Embryonic facial prominence (tissue), 1 donor: Measurements from ENCODE around the gene COL18A1.

Experiments
- DNase-seq: peaks from one replicate; pipeline ENCODE4 v3.0.0-alpha.2; 2016; ENCODE audit errors: extremely low spot score

COL18A1 gene

DNA sequence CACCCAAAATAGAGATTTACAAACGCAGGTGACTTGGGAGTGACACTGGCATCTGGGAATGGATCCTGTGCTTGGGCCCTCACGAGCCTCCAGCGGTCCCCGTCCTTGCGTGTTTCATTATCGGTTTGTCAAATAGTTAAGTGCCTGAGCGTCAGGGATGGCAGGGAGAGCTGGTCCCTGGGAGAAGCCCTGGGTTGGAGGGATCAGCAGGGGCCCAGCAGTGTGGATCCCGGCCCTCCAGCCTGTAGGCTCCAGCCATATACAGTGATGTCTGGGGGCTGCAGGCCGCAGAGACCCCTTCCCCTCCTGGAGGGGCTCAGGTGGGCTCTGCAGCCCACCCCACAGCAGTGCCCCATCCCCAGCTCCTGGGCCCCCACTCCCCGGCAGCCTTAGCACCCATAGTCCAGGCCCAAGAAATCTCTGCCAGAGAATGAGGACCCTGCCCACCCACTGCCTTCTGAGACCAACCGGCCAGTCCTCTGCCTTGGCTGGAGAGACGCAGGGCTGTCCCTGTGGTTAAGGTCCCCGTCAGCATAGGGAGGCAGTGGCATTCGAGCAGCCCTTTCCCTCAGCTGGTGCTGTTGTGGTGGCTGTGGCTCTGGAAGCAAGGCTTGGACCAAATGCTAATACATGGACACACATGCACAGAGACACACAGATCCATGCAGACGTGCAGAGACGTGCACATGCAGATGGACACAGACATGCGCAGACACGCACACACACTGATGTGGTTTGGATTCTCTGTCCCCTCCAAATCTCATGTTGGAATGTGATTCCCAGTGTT lies 139.7 kb downstream of the COL18A1 start:
- DNase-seq, result no peak

GRCh38 chr21:45545236-45545570 lies 140.2 kb downstream of the COL18A1 start:
- no peak for DNase-seq

DNA sequence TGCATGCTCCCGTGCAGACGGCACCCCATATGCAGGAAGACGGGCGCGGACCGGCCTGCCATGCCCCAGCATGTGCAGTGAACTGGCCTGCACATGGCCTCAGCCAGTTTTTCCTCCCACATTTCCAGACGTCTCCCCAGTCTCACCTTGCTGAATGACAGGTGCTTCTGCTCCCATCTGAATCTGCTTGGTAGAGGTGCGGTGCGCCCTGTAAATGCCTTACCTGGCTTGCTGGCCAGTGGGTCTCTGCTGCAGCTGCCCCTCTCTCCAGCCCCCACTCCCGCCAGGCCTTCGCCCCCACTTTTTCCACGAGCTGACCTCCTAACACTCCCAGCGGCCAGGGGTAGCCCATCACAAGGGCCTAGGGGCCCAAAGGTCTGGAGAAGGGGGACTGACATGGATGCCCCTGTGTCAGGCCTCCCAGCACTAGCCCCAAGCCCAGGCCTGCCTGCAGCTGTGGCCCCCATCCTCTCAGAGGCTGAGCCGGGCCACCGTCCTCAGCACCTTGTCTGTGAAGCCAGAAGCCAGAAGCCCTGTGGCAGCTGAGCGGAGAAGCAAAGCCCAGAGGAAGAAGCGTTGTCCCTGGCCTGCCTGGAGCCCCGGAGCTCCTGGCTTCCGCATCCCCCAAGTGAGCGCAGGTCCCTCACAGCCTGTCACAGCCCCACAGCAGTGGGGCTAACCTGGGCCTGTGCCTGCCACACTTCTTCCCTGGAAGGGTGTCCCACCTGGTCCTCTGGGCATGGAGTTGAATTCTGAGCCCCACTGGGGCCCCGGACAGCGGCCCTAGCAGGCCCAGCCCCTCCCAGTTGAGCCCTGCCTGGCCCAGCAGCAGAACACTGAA lies 140.9 kb downstream of the COL18A1 start:
- DNase-seq, result no peak

- DNase-seq, result no peak
Measured at GRCh38 chr21:45546636-45547544, 141.9 kb downstream of the COL18A1 start.

DNA sequence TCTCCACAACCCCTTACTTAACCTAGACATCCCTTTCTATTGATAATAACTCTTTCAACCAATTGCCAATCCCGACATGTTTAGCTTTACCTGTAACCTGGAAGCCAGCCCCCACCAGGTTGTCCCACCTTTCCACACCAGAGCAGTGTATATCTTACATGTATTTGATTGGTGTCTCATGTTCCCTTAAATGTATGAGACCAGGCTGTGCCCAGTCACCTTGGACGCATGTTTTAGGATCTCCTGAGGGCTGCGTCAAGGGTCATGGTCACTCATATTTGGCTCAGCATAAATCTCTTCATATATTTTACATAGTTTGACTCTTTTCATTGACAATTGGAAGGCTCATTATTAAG lies 142.6 kb downstream of the COL18A1 start:
- DNase-seq, result no peak

- DNase-seq, result no peak
Measured at GRCh38 chr21:45548711-45549491, 143.9 kb downstream of the COL18A1 start.

DNA sequence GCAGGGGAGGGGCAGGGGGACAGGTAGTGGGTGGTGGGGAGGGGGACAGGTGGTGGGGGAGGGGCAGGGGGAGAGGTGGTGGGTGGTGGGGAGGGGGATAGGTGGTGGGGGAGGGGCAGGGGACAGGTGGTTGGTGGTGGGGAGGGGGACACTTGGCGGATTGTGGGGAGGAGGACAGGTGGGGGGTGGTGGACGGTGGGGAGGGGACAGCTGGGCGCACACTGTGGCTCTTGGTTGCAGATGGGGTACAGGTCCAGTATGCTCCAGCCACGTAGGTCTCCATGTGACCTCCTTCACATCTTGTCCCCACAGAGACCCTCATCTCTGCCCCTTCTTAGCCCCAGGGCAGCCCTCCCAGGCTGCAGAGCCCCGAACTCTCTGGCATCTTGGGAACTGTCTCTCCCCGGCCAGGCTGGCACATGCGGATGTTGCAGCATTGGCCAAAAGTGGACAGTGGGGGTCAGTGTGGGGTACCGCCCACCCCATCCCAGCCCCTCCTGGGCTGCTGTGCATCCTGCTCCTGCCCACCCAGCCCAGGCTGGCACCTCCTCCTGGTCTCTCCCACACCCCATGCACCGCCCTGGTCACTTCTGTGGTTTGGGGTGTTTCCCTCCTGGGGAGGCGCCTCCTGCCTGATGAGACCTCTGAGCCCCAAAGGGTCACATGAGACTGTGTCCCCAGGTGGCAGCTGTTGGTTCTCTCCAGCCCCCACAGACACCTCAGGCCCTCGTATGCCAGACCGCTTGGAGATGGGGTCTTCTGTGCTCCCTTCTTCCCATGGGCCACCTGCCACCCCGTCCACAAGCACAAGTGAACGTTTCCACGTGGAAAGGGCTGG lies 144.9 kb downstream of the COL18A1 start:
- DNase-seq, result no peak

GRCh38 chr21:45550522-45551210 lies 145.7 kb downstream of the COL18A1 start:
- DNase-seq, result no peak

GRCh38 chr21:45551316-45551715 lies 146.4 kb downstream of the COL18A1 start:
- DNase-seq, result no peak

- DNase-seq, result no peak
Measured at GRCh38 chr21:45551783-45552695, 147.1 kb downstream of the COL18A1 start.

DNA sequence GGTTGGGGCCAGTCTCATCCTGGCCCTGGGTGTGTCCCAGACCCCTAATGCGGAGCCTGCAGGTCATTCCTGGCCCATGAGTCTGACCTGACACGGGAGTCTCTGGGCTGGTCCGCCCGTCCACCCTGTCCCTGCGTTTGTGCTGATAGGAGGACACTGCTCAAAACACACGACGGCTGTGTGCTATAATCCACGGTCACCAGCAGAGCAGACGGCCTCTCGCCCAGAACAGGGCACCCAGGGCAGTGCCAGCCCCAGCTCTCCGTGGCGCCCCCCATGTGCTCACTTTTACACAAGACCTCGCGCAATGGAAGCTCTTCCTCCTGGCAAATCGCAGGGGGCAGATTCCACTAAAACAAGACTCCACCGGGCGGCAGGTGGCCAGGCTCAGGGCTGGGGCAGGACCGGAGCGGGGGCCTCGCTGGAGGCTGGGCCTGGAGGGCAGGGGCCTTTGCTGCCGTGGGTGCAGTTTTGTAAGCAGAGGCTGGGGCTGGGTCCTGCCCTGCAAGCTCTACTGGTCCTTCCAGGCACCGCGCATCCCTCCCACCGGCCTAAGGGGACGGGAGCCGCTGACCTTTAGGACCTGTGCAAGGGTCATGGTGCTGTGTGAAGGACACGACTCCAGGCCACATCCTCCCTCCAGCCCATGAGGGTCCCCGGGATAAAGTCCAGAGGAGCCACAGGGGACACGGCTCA lies 147.9 kb downstream of the COL18A1 start:
- no peak for DNase-seq

GRCh38 chr21:45554477-45555175 lies 149.7 kb downstream of the COL18A1 start:
- no peak for DNase-seq

- no peak for DNase-seq
Measured at GRCh38 chr21:45555251-45555556, 150.2 kb downstream of the COL18A1 start.

DNA sequence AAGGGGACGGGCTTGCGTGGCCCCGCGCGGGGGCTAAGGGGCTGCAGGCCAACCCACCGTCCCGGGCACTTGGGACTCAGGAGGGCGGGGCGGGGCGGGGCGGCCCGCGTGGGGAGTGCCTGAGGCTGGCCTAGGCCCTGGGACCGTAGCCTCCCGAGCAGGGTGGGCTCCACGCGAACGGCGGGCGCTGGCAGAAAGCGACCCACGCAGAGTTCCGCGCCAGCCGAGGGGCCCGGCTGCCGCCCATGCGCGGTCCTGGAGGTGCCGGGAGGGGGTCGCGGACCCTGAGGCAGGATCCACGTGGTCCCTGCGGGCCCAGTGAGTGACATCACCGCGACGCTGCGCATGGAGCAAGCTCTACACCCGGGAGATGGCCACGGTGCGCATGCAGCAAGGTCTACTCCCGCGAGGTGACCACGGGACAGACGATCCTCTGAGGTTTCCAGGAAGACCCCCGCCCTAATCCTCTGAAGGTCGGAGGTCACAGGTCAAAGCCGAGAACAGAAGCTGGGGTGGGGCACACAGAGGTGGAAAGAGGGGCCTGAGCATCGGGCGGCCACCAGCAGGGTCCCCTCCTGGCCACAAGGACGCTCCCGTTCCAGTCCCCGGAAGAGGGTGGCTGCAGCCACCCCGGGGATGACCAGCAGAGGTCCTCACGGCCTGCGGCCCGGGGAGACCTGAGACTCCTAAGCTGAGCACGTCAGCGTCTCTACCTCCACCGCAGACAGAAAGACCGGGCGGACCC lies 150.8 kb downstream of the COL18A1 start:
- DNase-seq, result peak; percentile 63

- DNase-seq, result no peak
Measured at GRCh38 chr21:45556302-45556644, 151.3 kb downstream of the COL18A1 start.

GRCh38 chr21:45556645-45557615 lies 152.0 kb downstream of the COL18A1 start:
- DNase-seq, result no peak
